ENCODE measurements around the gene STRIP1. TPM values are rescaled to one million over a fixed set of nuclear protein-coding genes. Genes with fewer than 3 reads are reported as not detected.

The STRIP1 gene
- total RNA-seq, 1 experiment from 2014 or later, result 40.6 TPM

DNA sequence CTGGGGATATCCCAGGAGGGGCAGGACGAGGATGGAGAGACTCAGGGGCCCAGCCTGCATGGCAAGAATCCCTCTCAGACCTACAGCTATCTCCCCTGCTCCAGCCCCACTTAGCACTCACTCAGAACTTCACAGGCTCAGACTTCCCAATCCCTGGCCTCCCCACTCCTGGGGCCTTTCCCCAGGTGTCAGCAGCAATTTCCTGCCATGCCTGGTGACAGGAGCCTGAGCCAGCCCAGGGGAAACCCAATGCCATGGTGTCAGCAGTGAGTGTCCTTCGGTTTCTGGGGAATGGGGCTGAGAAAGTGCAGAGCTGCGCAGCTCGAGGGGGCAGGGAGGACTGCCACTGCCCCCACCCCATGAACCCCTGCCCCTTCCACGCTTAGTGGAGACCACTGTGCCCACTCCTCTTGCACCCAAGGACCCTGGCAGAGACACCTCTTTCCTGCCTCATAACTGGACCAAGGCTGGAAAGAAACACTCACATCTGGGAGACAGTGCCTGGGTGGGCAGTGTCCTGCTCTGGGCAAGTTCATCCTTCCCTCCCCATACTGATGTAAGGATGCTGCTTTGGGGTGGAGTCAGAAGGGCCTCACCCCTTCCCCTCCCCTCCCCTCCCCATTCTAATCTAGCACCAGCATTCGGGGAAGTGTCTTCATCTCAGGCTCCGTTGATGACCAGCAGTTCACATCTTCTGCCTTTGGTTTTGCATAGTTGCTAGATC lies 60.7 kb downstream of the STRIP1 start:
- no peak overlapping the region for H3K27ac Mint-ChIP-seq (ENCODE audit: low read depth, unreplicated experiment)
- no peak for DNase-seq (ENCODE audit: unreplicated experiment)
- H3K27me3 Mint-ChIP-seq (ENCODE audit: insufficient read depth, unreplicated experiment), result peaks cover 27% of the 10 kb centered on the region
- no peak overlapping the region for H3K4me3 Mint-ChIP-seq (ENCODE audit: unreplicated experiment)
- no peaks in the 10 kb centered on the region for H3K36me3 Mint-ChIP-seq (ENCODE audit: insufficient read depth, unreplicated experiment)
- no peaks in the 10 kb centered on the region for H3K9me3 Mint-ChIP-seq (ENCODE audit: unreplicated experiment)
- H3K4me1 Mint-ChIP-seq (ENCODE audit: insufficient read depth, unreplicated experiment), result no peaks in the 10 kb centered on the region
- ChIA-PET CTCF (interaction anchor here (1.3 to 4.3 kb wide), 2 partner anchors 9 to 11 kb away, joined by 6 to 30 read pairs; no protein-coding TSS in a partner anchor), POLR2A (interaction anchor here (1.5 kb wide), 1 partner anchor 11 kb away, joined by 4 read pairs; no protein-coding TSS in a partner anchor)
- no TSS peak for BruUV-seq (replicated peaks)
- intact Hi-C loops (cut with micrococcal nuclease), result no loop called here
- TF ChIP-seq, protein P1, sequence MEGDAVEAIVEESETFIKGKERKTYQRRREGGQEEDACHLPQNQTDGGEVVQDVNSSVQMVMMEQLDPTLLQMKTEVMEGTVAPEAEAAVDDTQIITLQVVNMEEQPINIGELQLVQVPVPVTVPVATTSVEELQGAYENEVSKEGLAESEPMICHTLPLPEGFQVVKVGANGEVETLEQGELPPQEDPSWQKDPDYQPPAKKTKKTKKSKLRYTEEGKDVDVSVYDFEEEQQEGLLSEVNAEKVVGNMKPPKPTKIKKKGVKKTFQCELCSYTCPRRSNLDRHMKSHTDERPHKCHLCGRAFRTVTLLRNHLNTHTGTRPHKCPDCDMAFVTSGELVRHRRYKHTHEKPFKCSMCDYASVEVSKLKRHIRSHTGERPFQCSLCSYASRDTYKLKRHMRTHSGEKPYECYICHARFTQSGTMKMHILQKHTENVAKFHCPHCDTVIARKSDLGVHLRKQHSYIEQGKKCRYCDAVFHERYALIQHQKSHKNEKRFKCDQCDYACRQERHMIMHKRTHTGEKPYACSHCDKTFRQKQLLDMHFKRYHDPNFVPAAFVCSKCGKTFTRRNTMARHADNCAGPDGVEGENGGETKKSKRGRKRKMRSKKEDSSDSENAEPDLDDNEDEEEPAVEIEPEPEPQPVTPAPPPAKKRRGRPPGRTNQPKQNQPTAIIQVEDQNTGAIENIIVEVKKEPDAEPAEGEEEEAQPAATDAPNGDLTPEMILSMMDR (IDR thresholded peaks at IDR 0.05; ENCODE audit: unreplicated experiment), result no peak

- Mint-ChIP-seq H3K27me3 (ENCODE audit: insufficient read depth, unreplicated experiment) (peaks cover 16% of the 10 kb centered on the region), H3K36me3 (ENCODE audit: insufficient read depth, unreplicated experiment) (no peaks in the 10 kb centered on the region), H3K9me3 (ENCODE audit: unreplicated experiment) (no peaks in the 10 kb centered on the region), H3K4me3 (ENCODE audit: unreplicated experiment) (no peak overlapping the region), H3K4me1 (ENCODE audit: insufficient read depth, unreplicated experiment) (no peaks in the 10 kb centered on the region), H3K27ac (ENCODE audit: low read depth, unreplicated experiment) (no peak overlapping the region)
- POLR2A ChIA-PET, result interaction anchor here (1.0 kb wide), 1 partner anchor 68 kb away, joined by 4 read pairs; no protein-coding TSS in a partner anchor
- TF ChIP-seq, protein P1 (IDR thresholded peaks at IDR 0.05; ENCODE audit: unreplicated experiment), result no peak
- CTCF ChIA-PET, result interaction anchor here (0.7 to 4.3 kb wide), 10 partner anchors 8 to 111 kb away, joined by 3 to 30 read pairs (median 4); no protein-coding TSS in a partner anchor
- DNase-seq (ENCODE audit: unreplicated experiment), result no peak
- BruUV-seq (replicated peaks), result no TSS peak
- intact Hi-C loops (cut with micrococcal nuclease), result no loop called here
Observed at GRCh38 chr1:110097507-110098221, 63.2 kb downstream of the STRIP1 start.

- no peaks in the 10 kb centered on the region for H3K9me3 Mint-ChIP-seq (ENCODE audit: unreplicated experiment)
- TF ChIP-seq, protein P1 (IDR thresholded peaks at IDR 0.05; ENCODE audit: unreplicated experiment), result no peak
- BruUV-seq (replicated peaks), result no TSS peak
- no peaks in the 10 kb centered on the region for H3K4me1 Mint-ChIP-seq (ENCODE audit: insufficient read depth, unreplicated experiment)
- H3K27me3 Mint-ChIP-seq (ENCODE audit: insufficient read depth, unreplicated experiment), result peaks cover 11% of the 10 kb centered on the region
- ChIA-PET POLR2A (no interaction called here), CTCF (interaction anchor here (0.7 to 4.3 kb wide), 8 partner anchors 8 to 110 kb away, joined by 3 to 30 read pairs (median 4); no protein-coding TSS in a partner anchor)
- no peak overlapping the region for H3K27ac Mint-ChIP-seq (ENCODE audit: low read depth, unreplicated experiment)
- intact Hi-C loops (cut with micrococcal nuclease), result no loop called here
- no peaks in the 10 kb centered on the region for H3K36me3 Mint-ChIP-seq (ENCODE audit: insufficient read depth, unreplicated experiment)
- no peak overlapping the region for H3K4me3 Mint-ChIP-seq (ENCODE audit: unreplicated experiment)
- DNase-seq (ENCODE audit: unreplicated experiment), result no peak
Observed at GRCh38 chr1:110098222-110099026, 64.0 kb downstream of the STRIP1 start.

Measured in MCF 10A (cell line).